Measurements from ENCODE around the gene NDFIP2.

NDFIP2 gene

DNA sequence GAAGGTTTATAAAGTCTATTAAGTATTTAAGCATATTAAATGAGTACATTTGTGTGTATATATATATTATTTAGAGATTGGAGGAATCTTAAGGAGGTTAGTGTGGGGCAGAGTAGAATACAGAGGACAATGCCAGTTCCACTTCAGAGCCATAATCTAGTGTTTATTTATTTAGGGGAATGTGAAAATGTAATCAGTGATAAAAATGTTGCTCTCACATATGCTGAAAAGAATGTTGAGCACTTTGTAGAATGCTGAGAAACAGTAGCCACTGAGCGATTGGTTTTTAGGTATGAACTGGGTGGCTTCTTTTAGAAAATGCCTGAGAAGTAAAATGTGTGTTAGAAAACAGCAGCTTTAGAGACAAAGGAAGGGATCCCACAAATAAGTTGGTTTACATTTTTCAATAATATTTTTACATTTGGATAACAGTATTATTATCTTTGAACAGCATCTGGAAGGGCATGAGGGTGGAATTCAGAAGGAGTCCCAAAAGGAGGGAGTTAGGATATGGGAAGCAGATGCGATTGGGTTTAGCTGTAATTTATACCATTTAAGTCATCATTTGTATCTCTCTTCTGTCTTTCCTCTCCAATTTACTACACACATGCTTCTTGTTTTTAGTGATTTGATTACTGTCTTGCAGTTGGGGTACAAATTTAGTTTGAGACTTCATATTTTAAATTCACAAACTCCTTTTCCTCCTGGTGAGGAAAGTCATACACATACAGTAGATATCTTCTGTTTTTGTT lies 68.6 kb downstream of the NDFIP2 start:
- Histone ChIP-seq H4K20me1 (ENCODE audit: insufficient read depth) (no peaks in the 10 kb centered on the region), H3K36me3 (ENCODE audit: insufficient read depth) (no peaks in the 10 kb centered on the region), H3K4me1 (ENCODE audit: low read depth, poor library complexity, severe bottlenecking) (peaks cover 22% of the 10 kb centered on the region), H3K27me3 (ENCODE audit: insufficient read depth, low read depth) (no peaks in the 10 kb centered on the region), H3K4me2 (no peak overlapping the region), H3K27ac (no peak overlapping the region), H2AFZ (ENCODE audit: low read depth) (no peak overlapping the region), H3K4me3 (IDR thresholded peaks at IDR 0.05; ENCODE audit: insufficient read depth, low read depth, low read length) (no peak overlapping the region), H3K9ac (no peak overlapping the region), H3K79me2 (ENCODE audit: insufficient read depth, low read depth) (no peaks in the 10 kb centered on the region)
- TF ChIP-seq, protein P1, sequence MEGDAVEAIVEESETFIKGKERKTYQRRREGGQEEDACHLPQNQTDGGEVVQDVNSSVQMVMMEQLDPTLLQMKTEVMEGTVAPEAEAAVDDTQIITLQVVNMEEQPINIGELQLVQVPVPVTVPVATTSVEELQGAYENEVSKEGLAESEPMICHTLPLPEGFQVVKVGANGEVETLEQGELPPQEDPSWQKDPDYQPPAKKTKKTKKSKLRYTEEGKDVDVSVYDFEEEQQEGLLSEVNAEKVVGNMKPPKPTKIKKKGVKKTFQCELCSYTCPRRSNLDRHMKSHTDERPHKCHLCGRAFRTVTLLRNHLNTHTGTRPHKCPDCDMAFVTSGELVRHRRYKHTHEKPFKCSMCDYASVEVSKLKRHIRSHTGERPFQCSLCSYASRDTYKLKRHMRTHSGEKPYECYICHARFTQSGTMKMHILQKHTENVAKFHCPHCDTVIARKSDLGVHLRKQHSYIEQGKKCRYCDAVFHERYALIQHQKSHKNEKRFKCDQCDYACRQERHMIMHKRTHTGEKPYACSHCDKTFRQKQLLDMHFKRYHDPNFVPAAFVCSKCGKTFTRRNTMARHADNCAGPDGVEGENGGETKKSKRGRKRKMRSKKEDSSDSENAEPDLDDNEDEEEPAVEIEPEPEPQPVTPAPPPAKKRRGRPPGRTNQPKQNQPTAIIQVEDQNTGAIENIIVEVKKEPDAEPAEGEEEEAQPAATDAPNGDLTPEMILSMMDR (conservative IDR thresholded peaks at IDR 0.05; ENCODE audit: low read depth, low read length) = no peak

DNA sequence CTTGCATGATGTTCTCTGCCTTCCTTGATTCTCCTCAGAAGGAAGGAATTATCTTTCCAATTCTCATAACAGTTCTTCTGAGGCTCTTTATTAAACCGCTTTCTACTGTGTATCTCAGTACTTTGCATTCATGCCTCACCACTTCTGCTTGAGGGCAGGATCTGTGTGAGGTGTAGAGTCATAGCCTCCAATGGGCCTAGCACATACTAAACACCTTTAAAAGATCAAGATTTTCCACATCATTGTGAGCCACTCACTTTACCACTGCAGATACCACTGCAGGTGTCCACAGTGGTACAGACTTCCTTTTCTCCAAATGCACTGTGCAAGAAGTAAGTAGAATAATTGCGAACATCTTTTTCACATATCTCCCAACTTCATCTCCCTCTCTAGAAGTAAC lies 76.7 kb downstream of the NDFIP2 start:
- H3K79me2 ChIP-seq (ENCODE audit: insufficient read depth, low read depth) = no peaks in the 10 kb centered on the region
- no peak overlapping the region for H2AFZ ChIP-seq (ENCODE audit: low read depth)
- no peaks in the 10 kb centered on the region for H4K20me1 ChIP-seq (ENCODE audit: insufficient read depth)
- no peaks in the 10 kb centered on the region for H3K27me3 ChIP-seq (ENCODE audit: insufficient read depth, low read depth)
- H3K27ac ChIP-seq = no peak overlapping the region
- H3K4me3 ChIP-seq (IDR thresholded peaks at IDR 0.05; ENCODE audit: insufficient read depth, low read depth, low read length) = no peak overlapping the region
- no peak overlapping the region for H3K9ac ChIP-seq
- H3K36me3 ChIP-seq (ENCODE audit: insufficient read depth) = no peaks in the 10 kb centered on the region
- H3K4me1 ChIP-seq (ENCODE audit: low read depth, poor library complexity, severe bottlenecking) = no peaks in the 10 kb centered on the region
- TF ChIP-seq, protein P1 (conservative IDR thresholded peaks at IDR 0.05; ENCODE audit: low read depth, low read length) = no peak
- no peak overlapping the region for H3K4me2 ChIP-seq

DNA sequence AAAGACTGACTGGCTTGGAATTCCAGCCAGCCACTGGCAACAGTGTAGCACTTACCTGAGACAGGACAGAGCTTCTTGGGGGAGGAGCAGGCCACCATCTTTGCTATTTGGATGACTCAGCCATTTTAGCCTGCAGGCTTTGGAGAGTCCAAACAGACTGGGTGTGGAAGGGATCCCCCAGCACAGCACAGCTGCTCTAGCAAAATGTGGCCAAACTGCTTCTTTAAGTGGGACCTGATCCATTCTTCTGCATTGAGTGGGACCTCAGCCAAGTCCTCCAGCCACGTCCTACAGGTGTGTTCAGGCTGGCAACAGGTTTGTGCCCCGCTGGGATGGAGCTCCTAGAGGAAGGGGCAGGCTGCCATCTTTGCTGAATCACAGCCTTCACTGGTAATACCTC lies 80.0 kb downstream of the NDFIP2 start:
- Histone ChIP-seq H3K9ac (no peak overlapping the region), H2AFZ (ENCODE audit: low read depth) (no peak overlapping the region), H3K79me2 (ENCODE audit: insufficient read depth, low read depth) (no peaks in the 10 kb centered on the region), H3K36me3 (ENCODE audit: insufficient read depth) (no peaks in the 10 kb centered on the region), H3K27ac (no peak overlapping the region), H3K4me3 (IDR thresholded peaks at IDR 0.05; ENCODE audit: insufficient read depth, low read depth, low read length) (no peak overlapping the region), H3K27me3 (ENCODE audit: insufficient read depth, low read depth) (no peaks in the 10 kb centered on the region), H3K4me1 (ENCODE audit: low read depth, poor library complexity, severe bottlenecking) (no peaks in the 10 kb centered on the region), H3K4me2 (no peak overlapping the region), H4K20me1 (ENCODE audit: insufficient read depth) (no peaks in the 10 kb centered on the region)
- TF ChIP-seq, protein P1 (conservative IDR thresholded peaks at IDR 0.05; ENCODE audit: low read depth, low read length) = no peak

DNA sequence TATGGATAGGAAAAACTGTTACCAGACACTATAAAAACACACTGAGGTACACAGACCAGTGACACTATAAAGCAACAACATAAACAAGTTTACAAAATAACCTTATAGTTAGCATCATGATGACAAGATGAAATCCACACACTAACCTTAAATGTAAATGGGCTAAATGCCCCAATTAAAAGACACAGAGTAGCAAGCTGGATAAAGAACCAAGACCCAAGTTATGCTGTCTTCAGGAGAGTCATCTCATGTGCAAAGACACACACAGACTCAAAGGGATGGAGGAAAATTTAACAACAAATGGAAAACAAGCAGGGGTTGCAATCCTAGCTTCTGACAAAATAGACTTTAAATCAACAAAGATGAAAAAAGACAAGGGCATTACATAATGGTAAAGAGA lies 81.6 kb downstream of the NDFIP2 start:
- H3K4me1 ChIP-seq (ENCODE audit: low read depth, poor library complexity, severe bottlenecking) = no peaks in the 10 kb centered on the region
- no peak overlapping the region for H2AFZ ChIP-seq (ENCODE audit: low read depth)
- no peaks in the 10 kb centered on the region for H4K20me1 ChIP-seq (ENCODE audit: insufficient read depth)
- H3K36me3 ChIP-seq (ENCODE audit: insufficient read depth) = no peaks in the 10 kb centered on the region
- H3K4me2 ChIP-seq = no peak overlapping the region
- no peak overlapping the region for H3K4me3 ChIP-seq (IDR thresholded peaks at IDR 0.05; ENCODE audit: insufficient read depth, low read depth, low read length)
- H3K27ac ChIP-seq = no peak overlapping the region
- no peaks in the 10 kb centered on the region for H3K27me3 ChIP-seq (ENCODE audit: insufficient read depth, low read depth)
- H3K9ac ChIP-seq = no peak overlapping the region
- TF ChIP-seq, protein P1 (conservative IDR thresholded peaks at IDR 0.05; ENCODE audit: low read depth, low read length) = no peak
- no peaks in the 10 kb centered on the region for H3K79me2 ChIP-seq (ENCODE audit: insufficient read depth, low read depth)

Data from KMS-11 (cell line).